Activated CD8-positive, alpha-beta T cell treated with anti-CD3 and anti-CD28 coated beads for 36 hours (primary cell): ENCODE results near the gene DDX54. TPM values are rescaled to one million over a fixed set of nuclear protein-coding genes. Genes with fewer than 3 reads are reported as not detected.
A peak's percentile ranks its signal among the peaks of the same experiment; 100 is the strongest.

Source experiments
- ATAC-seq: fragments of 200-7000 bp; cut with Tn5 transposase; one replicate; pipeline ENCODE4 v1.10.0; 2021; ENCODE audit warnings: mild to moderate bottlenecking, moderate library complexity
- CTCF ChIA-PET: fragments of 350-600 bp; sonication (Branson Sonifier 250); formaldehyde crosslinking; loops from one replicate; lab custom pipeline; 2021; ENCODE audit warnings: antibody characterized with exemption; lab: Charles Lee
- POLR2A ChIA-PET: fragments of 350-600 bp; sonication (Branson Sonifier 250); formaldehyde crosslinking; loops from one replicate; lab custom pipeline; 2021; ENCODE audit warnings: antibody characterized with exemption; lab: Charles Lee
- DNase-seq: peaks from one replicate; pipeline ENCODE4 v3.0.0-alpha.2; 2020
- H3K27ac Mint-ChIP-seq: one replicate; pipeline ENCODE4 v1.8.0; 2021; ENCODE audit warnings: mild to moderate bottlenecking, mixed read lengths
- H3K27me3 Mint-ChIP-seq: one replicate; pipeline ENCODE4 v1.8.0; 2021; ENCODE audit warnings: mixed read lengths
- H3K36me3 Mint-ChIP-seq: one replicate; pipeline ENCODE4 v1.8.0; 2021; ENCODE audit warnings: low read depth, mixed read lengths
- H3K4me1 Mint-ChIP-seq: one replicate; pipeline ENCODE4 v1.8.0; 2021; ENCODE audit warnings: low read depth, mixed read lengths
- H3K4me3 Mint-ChIP-seq: one replicate; pipeline ENCODE4 v1.8.0; 2021; ENCODE audit warnings: mild to moderate bottlenecking, moderate library complexity, mixed read lengths
- H3K9me3 Mint-ChIP-seq: one replicate; pipeline ENCODE4 v1.8.0; 2021; ENCODE audit warnings: mixed read lengths
- intact Hi-C: fragments of 100-400 bp; cut with micrococcal nuclease; formaldehyde crosslinking; loops from one replicate; pipeline ENCODE4 v1.10.0; 2022
- total RNA-seq, 2 experiments: library from RNA; stranded (reverse); gene quantifications; one replicate each; pipeline ENCODE4 v1.2.3, GENCODE V29; 2021
- TF ChIP-seq, protein P1 (sequence below): fragments of 200-600 bp; IDR thresholded peaks from one replicate; pipeline ENCODE4 v1.8.0; 2022; ENCODE audit warnings: antibody characterized with exemption, mild to moderate bottlenecking

Gene DDX54
- total RNA-seq, 2 experiments from 2014 or later, result 112 to 133 TPM

DNA sequence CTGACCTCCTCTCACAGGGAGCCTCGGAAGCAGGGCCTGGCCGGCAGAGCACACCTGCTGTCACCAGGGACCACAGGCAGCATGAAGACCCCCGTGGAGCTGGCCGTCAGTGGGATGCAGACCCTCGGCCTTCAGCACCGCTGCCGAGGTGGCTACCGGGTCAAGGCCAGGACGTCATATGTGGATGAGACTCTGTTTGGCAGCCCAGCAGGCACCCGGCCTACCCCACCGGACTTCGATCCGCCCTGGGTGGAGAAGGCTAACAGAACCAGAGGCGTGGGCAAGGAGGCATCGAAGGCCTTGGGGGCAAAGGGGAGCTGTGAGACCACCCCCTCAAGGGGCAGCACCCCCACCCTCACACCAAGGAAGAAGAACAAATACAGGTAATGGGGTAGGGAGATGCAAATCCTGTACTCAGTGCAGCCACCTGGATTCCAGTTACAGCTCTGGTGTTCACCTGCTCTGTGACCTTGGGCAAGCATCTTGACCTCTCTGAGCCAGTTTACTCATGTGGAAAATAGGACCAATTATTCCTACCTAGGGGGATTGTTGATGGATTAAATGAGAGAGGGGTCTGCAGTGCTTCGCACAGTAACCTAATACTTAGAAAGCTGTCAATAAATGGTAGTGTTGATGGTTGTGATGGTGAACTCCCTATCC lies 1.5 kb upstream of the DDX54 start:
- peak overlapping the region; percentile 97 for H3K27ac Mint-ChIP-seq
- H3K9me3 Mint-ChIP-seq, result no peaks in the 10 kb centered on the region
- ChIA-PET CTCF (interaction anchor here (1.1 to 4.6 kb wide), 3 partner anchors 9 to 71 kb away, joined by 4 to 36 read pairs (median 15); no protein-coding TSS in a partner anchor), POLR2A (interaction anchor here (0.7 to 3.2 kb wide), 5 partner anchors 9 to 72 kb away, joined by 3 to 17 read pairs (median 6); partner anchors contain the start of gene TPCN1)
- H3K27me3 Mint-ChIP-seq, result no peaks in the 10 kb centered on the region
- H3K36me3 Mint-ChIP-seq, result peaks cover 28% of the 10 kb centered on the region
- H3K4me3 Mint-ChIP-seq, result peak overlapping the region; percentile 97
- ATAC-seq (no peak), DNase-seq (no peak)
- peaks cover 36% of the 10 kb centered on the region for H3K4me1 Mint-ChIP-seq
- TF ChIP-seq, protein P1, sequence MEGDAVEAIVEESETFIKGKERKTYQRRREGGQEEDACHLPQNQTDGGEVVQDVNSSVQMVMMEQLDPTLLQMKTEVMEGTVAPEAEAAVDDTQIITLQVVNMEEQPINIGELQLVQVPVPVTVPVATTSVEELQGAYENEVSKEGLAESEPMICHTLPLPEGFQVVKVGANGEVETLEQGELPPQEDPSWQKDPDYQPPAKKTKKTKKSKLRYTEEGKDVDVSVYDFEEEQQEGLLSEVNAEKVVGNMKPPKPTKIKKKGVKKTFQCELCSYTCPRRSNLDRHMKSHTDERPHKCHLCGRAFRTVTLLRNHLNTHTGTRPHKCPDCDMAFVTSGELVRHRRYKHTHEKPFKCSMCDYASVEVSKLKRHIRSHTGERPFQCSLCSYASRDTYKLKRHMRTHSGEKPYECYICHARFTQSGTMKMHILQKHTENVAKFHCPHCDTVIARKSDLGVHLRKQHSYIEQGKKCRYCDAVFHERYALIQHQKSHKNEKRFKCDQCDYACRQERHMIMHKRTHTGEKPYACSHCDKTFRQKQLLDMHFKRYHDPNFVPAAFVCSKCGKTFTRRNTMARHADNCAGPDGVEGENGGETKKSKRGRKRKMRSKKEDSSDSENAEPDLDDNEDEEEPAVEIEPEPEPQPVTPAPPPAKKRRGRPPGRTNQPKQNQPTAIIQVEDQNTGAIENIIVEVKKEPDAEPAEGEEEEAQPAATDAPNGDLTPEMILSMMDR, result no peak
- intact Hi-C loops, result no loop called here

DNA sequence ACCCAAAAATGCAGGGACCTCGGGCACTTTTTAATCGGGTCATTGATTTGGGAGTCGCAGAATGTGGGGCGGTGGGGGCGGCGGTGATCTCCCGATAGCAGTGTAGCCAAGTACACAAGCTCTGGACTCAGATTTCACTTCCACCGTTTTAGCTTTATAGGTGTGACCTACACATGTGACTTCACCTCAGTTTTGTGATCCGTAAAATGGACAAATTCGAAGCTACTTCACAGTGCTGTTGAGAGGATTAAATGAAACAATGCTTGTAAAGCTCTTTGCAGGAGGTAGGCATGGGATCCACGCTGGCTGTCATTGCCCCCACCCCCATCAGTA lies 721 bp upstream of the DDX54 start:
- intact Hi-C loops, result no loop called here
- Mint-ChIP-seq H3K9me3 (no peaks in the 10 kb centered on the region), H3K4me3 (peak overlapping the region; percentile 97), H3K4me1 (peaks cover 36% of the 10 kb centered on the region), H3K27me3 (no peaks in the 10 kb centered on the region), H3K27ac (peak overlapping the region; percentile 97), H3K36me3 (peaks cover 29% of the 10 kb centered on the region)
- TF ChIP-seq, protein P1, result no peak
- DNase-seq, result no peak
- peak; percentile 1 for ATAC-seq
- ChIA-PET POLR2A (interaction anchor here (0.7 to 3.2 kb wide), 13 partner anchors 9 to 208 kb away, joined by 3 to 17 read pairs (median 6); partner anchors contain the start of genes OAS2 and TPCN1), CTCF (interaction anchor here (0.8 to 4.6 kb wide), 3 partner anchors 10 to 47 kb away, joined by 3 to 36 read pairs (median 15); no protein-coding TSS in a partner anchor)

DNA sequence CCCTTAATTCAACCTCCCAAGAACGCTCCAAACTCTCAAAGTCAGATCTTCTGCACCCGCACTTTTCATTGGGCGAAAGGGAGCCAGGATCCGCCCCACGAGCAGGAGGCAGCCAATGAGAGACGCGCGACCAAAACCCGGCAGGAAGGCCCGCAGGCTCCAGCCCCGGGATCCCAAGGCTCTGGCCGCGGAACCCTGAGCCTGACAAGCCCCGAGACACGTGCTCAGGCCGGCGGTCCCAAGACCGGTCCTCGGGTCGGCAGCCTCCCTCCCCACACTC lies 438 bp downstream of the DDX54 start:
- intact Hi-C loops, result no loop called here
- DNase-seq (peak; percentile 93), ATAC-seq (peak; percentile 86)
- ChIA-PET CTCF (interaction anchor here (1.4 to 4.6 kb wide), 4 partner anchors 8 to 48 kb away, joined by 4 to 36 read pairs (median 10); no protein-coding TSS in a partner anchor), POLR2A (interaction anchor here (0.7 to 3.2 kb wide), 14 partner anchors 11 to 207 kb away, joined by 3 to 17 read pairs (median 5); partner anchors contain the start of genes OAS2 and TPCN1)
- Mint-ChIP-seq H3K27me3 (no peaks in the 10 kb centered on the region), H3K4me3 (peak overlapping the region; percentile 97), H3K36me3 (peaks cover 36% of the 10 kb centered on the region), H3K4me1 (peaks cover 36% of the 10 kb centered on the region), H3K27ac (peak overlapping the region; percentile 97), H3K9me3 (no peaks in the 10 kb centered on the region)
- TF ChIP-seq, protein P1, result no peak

DNA sequence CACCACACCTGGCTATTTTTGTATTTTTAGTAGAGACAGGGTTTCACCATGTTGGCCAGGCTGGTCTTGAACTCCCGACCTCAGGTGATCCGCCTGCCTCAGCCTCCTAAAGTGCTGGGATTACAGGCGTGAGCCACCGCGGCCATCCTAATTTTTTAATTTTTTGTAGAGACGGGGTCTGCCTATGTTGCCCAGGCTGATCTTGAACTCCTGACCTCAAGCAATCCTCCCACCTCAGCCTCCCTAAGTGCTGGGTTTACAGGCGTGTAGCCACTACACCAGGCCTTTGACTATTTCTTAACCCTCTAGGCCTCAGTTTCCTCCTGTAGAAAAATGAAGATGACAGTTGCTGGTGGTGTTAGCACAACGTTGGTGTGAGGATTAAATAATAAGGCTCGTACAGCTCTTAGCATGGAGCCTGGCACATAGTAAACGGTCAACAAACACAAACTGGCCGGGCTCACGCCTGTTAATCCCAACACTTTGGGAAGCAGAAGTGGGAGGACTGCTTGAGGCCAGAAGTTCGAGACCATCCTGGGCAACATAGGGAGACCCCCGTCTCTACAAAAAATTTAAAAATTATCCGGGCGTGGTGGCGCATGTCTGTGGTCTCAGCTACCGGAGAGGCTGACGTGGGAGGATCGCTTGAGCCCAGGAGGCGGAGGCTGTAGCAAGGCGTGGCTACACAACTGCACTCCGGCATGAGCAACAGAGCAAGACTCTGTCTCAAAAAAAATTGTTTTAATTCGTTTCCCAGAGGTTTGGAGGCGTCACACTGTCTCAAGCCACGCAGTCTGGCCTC lies 979 bp downstream of the DDX54 start:
- H3K27ac Mint-ChIP-seq, result peak overlapping the region; percentile 97
- intact Hi-C loops, result no loop called here
- H3K4me3 Mint-ChIP-seq, result peak overlapping the region; percentile 97
- peak; percentile 89 for DNase-seq
- peak; percentile 77 for ATAC-seq
- POLR2A ChIA-PET, result interaction anchor here (0.6 to 3.2 kb wide), 11 partner anchors 10 to 185 kb away, joined by 3 to 17 read pairs (median 5); partner anchors contain the start of gene TPCN1
- TF ChIP-seq, protein P1, result no peak
- H3K36me3 Mint-ChIP-seq, result peaks cover 39% of the 10 kb centered on the region
- H3K27me3 Mint-ChIP-seq, result no peaks in the 10 kb centered on the region
- H3K9me3 Mint-ChIP-seq, result no peaks in the 10 kb centered on the region
- peaks cover 34% of the 10 kb centered on the region for H3K4me1 Mint-ChIP-seq
- CTCF ChIA-PET, result interaction anchor here (1.3 to 4.6 kb wide), 4 partner anchors 8 to 49 kb away, joined by 3 to 36 read pairs (median 4); no protein-coding TSS in a partner anchor
